Skin of body (tissue), 2 donors: ENCODE data around the gene PADI2. TPM values are rescaled to one million over a fixed set of nuclear protein-coding genes. Genes with fewer than 3 reads are reported as not detected.

Experiments
- DNase-seq: peaks from one replicate; lab custom pipeline; 2025; lab: John Stamatoyannopoulos, UW
- total RNA-seq: library from RNA; depleted of rRNA; stranded (reverse); fragments of >200 nt; gene quantifications from one replicate; pipeline ENCODE4 v1.2.3, GENCODE V29; 2014

PADI2 gene
- total RNA-seq: 11.8 TPM

GRCh38 chr1:17119076-17119772, at the start of gene PADI2:
PADI2 (minus strand) TSS chr1:17119451; CDS start chr1:17119371, 80 bp downstream.
- DNase-seq: no peak

GRCh38 chr1:17168091-17168876, 49.0 kb upstream of the PADI2 start:
- DNase-seq: no peak

DNA sequence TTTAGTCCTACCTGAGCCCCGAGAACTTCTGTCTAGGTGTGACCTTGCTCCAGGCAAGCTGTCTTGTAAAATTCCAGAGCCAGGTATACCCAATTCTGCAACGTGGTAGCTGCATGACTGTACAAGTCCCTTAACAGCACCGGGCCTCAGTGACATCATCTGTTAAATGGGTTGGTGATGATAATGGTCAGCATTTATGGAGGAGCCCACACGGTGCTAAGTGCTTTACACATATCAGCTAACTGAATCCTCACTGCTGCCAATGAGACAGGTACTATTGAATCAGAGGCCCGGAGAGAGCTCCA, 48.5 kb upstream of the PADI2 start:
- no peak for DNase-seq

GRCh38 chr1:17167041-17167785, 48.0 kb upstream of the PADI2 start:
- DNase-seq: no peak

DNA sequence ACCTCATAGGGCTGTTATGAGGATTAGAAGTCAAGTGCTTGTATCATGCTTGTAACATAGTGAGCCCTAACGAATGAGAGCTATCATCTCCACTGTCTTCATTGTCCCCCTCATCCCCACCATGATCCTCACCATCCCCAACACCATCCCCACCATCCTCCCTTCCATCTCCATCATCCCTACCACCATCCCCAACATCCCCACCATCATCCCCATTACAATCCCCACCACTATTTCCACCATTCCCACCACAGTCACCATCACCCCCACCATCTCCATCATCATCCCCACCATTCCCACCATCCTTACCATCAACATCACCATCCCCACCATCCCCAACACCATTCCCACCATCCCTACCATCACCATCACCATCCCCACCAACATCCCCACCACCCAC, 46.6 kb upstream of the PADI2 start:
- no peak for DNase-seq

DNA sequence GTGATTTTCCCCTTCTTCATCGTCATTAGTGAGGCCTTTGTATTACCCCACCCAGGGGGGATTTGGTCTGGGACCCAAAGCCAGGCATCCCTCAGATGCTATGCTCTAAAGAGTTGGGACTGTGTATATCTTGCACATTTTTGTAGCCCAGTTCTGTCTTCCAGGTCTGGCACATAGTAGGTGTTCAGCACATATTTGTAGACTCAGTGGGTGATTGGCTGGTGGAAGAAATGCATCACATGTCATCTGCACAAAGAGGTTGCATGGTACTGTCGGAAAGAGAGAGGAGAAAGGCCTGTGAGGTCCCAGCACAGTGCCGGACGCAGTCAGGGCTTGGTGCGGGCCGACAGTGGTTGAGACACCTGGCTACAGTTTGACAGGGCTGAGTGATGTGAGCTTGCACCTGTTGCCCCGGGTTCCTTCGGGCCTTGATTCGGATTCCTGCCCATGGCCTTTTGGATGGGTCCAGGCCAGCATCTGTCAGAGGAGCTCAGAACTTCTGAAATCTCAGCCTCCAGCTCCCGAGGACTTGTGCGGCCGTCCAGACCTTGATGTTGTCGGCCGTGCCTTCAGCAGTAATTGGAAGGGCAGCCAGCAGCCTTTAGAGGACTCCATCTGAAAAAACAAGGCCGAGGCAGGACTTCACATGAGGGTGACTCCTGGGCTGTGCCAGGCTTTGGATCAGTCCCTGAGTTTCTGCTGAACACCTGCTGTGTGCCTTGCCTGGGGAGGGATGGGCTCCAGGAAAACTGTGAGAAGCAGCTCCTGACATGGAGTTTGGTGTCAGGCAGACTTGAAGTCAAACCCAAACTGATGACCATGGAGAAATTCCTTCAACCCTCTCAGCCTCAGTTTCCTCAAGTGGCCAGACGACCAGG, 44.8 kb upstream of the PADI2 start:
- DNase-seq: no peak

DNA sequence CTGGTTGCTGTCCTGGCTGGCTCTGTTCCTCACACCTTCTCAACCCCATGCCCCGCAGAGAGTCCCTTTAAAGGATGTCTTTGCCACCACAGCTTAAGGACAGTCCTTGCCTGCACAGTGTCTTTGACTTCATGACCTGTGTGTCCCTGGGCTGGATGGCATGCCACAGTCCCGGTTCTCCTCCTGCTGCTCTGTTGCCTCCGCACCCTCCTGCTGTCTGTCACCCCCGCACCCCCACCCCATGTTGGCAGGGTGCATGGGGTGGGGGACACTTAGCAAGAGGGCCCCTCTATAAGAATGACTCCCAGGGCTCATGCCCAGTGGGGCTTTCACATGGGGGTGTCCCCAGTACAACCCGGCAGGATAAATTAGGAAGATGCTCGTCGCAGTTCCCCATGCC, 44.1 kb upstream of the PADI2 start:
- DNase-seq: no peak

DNA sequence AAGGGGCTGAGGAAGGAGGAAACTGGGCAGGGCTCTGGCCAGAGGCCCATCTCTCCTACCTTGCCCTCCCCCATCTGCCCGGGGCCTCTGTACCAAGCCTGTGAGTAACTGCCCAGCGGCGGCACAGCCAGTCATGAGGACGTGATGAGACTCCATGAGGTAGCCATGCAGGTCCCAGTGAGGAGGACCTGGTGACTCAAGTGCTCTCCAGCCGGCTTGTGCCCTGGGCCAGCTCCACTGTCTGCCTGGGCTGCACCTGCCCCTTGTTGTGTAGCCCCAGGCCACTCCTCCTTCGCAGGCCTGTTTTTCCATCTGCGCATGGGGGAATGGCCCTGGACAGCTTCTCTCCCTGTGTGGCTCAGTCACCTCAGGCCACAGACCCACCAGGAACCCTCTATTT, 43.7 kb upstream of the PADI2 start:
- no peak for DNase-seq

DNA sequence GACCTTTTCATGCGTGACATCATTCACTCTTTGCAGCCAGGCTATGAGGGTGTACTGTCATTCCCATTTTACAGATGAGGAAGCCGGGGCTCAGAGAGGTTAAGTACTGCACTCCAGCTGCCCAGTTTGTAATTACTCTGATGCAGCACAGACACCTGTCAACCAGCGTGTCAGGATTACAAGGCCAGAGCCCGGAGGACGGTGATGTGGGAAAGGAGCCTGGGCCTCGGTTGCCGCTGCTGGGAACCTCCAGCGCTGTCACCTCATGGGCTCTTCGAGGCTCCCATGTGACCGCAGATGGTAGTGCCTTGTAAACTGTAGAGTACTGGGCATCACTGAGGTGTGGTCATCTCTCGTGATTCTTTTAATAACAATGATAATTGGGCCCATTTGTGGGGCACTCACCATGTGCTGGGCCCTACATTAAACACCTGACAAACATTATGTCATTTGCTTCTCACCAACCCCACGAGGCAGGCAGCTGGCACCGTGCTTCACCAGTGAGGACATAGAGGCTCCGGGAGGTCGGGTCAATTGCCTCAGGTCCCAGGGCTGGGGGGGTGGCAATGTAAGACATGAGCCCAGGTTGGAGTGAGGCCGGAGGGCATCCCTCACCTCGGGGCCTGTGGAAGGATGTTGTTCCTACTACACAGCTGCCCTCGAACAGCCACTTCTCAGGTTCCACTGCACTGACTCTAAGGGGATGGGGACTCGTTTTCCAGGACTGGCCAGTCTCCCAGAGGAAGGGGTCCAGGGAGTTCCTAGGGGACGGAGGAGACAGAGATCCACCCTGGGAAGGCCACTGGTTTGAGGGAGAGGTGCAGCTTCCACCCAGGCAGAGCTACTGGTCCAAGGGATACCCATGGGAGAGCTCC, 42.9 kb upstream of the PADI2 start:
- DNase-seq: no peak

DNA sequence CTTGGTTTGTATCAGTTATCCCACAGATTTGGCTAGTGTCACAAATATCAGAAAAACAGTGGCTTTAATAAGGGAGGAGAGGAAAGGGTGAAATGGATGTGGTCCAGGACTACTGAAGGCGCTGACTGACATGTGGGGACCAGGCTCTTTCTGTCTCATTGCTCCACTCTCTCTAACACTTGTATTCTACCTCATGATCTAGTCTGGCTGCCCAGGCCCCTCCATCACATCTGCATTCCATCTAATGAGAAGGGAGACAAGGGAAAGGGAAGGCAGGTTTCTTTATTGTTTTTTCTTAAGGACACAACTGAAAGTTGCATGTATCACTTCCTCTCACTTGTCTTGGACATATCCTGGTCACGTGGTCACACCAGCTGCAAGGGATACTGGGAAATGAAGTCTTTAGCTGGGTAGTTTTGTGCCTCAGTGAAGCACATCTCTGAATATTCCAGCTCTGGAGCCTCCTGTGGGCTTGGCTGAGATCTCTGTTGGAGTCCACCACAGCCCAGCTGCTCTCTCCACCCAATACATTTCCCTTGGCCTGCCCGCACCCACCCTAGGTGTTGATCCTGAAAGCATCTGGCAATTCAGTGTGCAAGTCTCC, 42.0 kb upstream of the PADI2 start:
- no peak for DNase-seq

DNA sequence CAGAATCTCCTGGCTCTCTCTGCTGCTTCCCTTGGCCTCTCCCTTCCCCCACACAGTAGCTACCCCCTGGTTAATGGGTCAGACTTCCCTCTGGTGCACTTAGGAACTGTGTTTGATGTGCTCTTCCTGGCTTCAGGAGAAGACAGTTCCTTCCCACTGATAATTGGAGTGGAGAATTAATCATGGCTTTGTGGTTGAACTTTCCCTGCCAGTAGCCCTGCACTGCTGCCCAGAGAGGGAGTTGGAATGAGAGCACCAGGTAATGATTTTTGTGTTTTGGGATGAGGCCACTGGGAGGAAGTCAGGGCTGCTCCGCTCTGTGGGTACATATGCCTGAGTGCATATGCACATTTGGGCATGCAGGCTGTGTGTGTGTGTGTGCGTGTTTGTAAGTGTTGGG, 39.7 kb upstream of the PADI2 start:
- DNase-seq: no peak

GRCh38 chr1:17156108-17156507, 36.9 kb upstream of the PADI2 start:
- DNase-seq: no peak

GRCh38 chr1:17155257-17155920, 36.1 kb upstream of the PADI2 start:
- DNase-seq: no peak

GRCh38 chr1:17149771-17150170, 30.5 kb upstream of the PADI2 start:
- no peak for DNase-seq

DNA sequence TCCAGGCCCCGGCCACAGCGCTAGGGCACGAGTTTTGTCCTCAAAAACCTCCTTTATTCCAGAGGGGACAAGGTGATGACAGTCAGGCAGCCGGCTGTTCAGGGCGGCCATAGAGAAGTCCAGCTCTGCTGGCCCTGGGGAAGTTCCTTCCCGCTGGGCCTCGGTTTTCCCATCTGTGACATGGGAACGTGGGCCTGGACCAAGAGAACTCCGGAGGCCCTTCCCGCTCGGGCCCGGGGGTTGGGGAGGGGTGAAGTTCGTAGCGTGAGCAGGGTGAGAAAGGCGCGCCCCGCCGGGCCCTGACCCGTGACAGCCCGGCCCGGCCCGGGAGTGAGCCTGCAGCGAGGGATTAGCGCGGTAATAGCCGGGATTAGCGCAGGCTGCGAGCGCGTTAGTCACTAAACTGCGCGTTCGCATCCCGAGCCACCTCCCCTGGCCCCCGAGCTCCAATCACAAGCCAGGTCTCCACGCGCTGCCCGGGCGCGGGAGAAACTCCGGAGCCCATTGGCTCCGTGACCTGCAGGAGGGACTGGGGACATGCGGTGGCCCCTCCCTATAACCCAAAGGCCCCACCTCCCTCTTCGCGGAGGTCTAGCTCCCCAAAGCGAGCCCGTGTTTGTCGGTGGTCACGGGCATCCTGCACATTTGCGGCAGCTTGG, 29.8 kb upstream of the PADI2 start:
- no peak for DNase-seq

DNA sequence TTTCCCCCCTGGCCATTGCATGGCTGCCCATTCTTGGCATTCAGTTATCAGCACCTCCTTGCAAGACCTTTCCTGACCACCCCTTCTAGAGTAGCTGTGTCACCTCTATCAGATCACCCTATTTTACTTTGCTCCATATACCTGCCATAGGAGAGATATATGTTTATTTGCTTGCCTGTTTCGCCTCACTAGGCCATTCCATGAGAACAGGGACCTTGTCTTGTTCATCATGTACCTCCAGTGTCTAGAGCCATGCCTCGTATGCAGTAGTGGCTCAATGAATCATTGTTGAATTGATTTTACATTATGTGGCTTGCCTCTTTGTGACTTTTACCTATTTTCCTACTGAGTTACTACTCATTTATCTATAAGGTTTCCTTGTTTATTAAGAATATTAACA, 26.4 kb upstream of the PADI2 start:
- DNase-seq: no peak

- DNase-seq: no peak
Measured at GRCh38 chr1:17143760-17144159, 24.5 kb upstream of the PADI2 start.

GRCh38 chr1:17141441-17142197, 22.4 kb upstream of the PADI2 start:
- DNase-seq: no peak
